ENCODE data around the gene ADGRL2. TPM values are rescaled to one million over a fixed set of nuclear protein-coding genes. Genes with fewer than 3 reads are reported as not detected.

ADGRL2 gene
- total RNA-seq, 1 donor from 2014 or later = 126 TPM

DNA sequence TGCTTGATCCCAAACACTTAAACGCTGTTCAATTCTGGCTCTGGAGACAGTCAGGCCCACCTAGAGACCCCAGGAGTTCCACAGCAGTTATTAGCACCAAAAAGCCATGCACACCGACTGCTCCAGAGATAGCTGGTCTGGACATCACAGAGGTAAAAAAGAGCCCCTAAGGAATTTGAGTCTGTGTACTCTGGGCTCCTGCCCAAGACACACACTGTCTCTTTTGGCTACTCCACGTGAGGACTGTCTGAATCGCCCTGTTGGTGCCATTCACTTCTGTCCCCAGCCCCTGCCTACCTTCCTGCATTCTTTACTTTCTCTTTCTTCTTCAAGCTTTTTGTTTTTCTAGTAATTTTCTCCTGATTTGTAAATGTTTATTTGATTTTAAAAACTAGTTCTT, 197.4 kb downstream of the ADGRL2 start:
- Histone ChIP-seq H3K36me3 (ENCODE audit: insufficient read depth, low read length) (no peaks in the 10 kb centered on the region), H3K27me3 (ENCODE audit: insufficient read depth, low read length) (no peaks in the 10 kb centered on the region), H3K9me3 (ENCODE audit: insufficient read depth, low read depth, low read length) (no peaks in the 10 kb centered on the region), H3K4me1 (ENCODE audit: insufficient read depth, low read length) (no peaks in the 10 kb centered on the region), H3K79me2 (ENCODE audit: insufficient read depth, low read length) (no peaks in the 10 kb centered on the region), H3K27ac (ENCODE audit: low read depth, low read length) (no peak overlapping the region), H3K4me3 (ENCODE audit: insufficient read depth, low read depth, low read length) (no peak overlapping the region), H3K4me2 (ENCODE audit: low read length) (no peak overlapping the region), H2AFZ (ENCODE audit: low read depth, low read length) (no peak overlapping the region), H4K20me1 (ENCODE audit: insufficient read depth, low read length) (no peaks in the 10 kb centered on the region), H3K9ac (ENCODE audit: low read length) (no peak overlapping the region)
- H3K36me3 Mint-ChIP-seq (ENCODE audit: low read depth, unreplicated experiment) = peaks cover 1% of the 10 kb centered on the region
- no peak overlapping the region for H3K27ac Mint-ChIP-seq (ENCODE audit: unreplicated experiment)
- no peaks in the 10 kb centered on the region for H3K27me3 Mint-ChIP-seq (ENCODE audit: low read depth, unreplicated experiment)
- no peaks in the 10 kb centered on the region for H3K9me3 Mint-ChIP-seq (ENCODE audit: unreplicated experiment)
- no peak for DNase-seq (ENCODE audit: low read depth)
- no peak for FAIRE-seq
- H3K4me3 Mint-ChIP-seq (ENCODE audit: unreplicated experiment) = no peak overlapping the region
- TF ChIP-seq, protein P1, sequence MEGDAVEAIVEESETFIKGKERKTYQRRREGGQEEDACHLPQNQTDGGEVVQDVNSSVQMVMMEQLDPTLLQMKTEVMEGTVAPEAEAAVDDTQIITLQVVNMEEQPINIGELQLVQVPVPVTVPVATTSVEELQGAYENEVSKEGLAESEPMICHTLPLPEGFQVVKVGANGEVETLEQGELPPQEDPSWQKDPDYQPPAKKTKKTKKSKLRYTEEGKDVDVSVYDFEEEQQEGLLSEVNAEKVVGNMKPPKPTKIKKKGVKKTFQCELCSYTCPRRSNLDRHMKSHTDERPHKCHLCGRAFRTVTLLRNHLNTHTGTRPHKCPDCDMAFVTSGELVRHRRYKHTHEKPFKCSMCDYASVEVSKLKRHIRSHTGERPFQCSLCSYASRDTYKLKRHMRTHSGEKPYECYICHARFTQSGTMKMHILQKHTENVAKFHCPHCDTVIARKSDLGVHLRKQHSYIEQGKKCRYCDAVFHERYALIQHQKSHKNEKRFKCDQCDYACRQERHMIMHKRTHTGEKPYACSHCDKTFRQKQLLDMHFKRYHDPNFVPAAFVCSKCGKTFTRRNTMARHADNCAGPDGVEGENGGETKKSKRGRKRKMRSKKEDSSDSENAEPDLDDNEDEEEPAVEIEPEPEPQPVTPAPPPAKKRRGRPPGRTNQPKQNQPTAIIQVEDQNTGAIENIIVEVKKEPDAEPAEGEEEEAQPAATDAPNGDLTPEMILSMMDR (IDR thresholded peaks at IDR 0.05; ENCODE audit: insufficient read depth, low read depth, low read length) = no peak
- TF ChIP-seq EZH2 (IDR thresholded peaks at IDR 0.05; ENCODE audit: insufficient read depth, low read length) = no peak
- peaks cover 5% of the 10 kb centered on the region for H3K4me1 Mint-ChIP-seq (ENCODE audit: low read depth, unreplicated experiment)

DNA sequence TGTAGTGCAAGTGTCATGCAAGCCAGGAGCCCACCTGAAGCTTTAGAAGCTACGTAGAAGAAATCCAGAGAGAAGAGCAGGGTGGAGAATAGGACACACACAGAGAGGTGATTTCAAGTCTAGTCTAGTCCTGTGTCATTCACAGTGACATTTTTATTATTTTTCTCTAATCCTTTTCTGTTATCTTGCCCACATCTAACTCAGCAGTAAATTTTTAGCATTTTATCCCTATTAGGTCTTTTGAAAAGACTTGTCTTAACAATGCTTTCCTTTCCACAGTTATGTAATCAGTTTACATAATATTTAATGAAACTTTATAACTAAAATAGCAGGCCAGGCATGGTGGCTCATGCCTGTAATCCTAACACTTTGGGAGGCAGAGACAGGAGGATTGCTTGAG, 198.6 kb downstream of the ADGRL2 start:
- Histone ChIP-seq H3K4me3 (ENCODE audit: insufficient read depth, low read depth, low read length) (no peak overlapping the region), H3K27ac (ENCODE audit: low read depth, low read length) (no peak overlapping the region), H3K9me3 (ENCODE audit: insufficient read depth, low read depth, low read length) (no peaks in the 10 kb centered on the region), H2AFZ (ENCODE audit: low read depth, low read length) (no peak overlapping the region), H3K4me1 (ENCODE audit: insufficient read depth, low read length) (no peaks in the 10 kb centered on the region), H3K79me2 (ENCODE audit: insufficient read depth, low read length) (no peaks in the 10 kb centered on the region), H3K9ac (ENCODE audit: low read length) (no peak overlapping the region), H3K4me2 (ENCODE audit: low read length) (no peak overlapping the region), H3K36me3 (ENCODE audit: insufficient read depth, low read length) (no peaks in the 10 kb centered on the region), H3K27me3 (ENCODE audit: insufficient read depth, low read length) (no peaks in the 10 kb centered on the region), H4K20me1 (ENCODE audit: insufficient read depth, low read length) (no peaks in the 10 kb centered on the region)
- no peak for TF ChIP-seq EZH2 (IDR thresholded peaks at IDR 0.05; ENCODE audit: insufficient read depth, low read length)
- TF ChIP-seq, protein P1 (IDR thresholded peaks at IDR 0.05; ENCODE audit: insufficient read depth, low read depth, low read length) = no peak
- H3K36me3 Mint-ChIP-seq (ENCODE audit: low read depth, unreplicated experiment) = peaks cover 1% of the 10 kb centered on the region
- FAIRE-seq (no peak), DNase-seq (ENCODE audit: low read depth) (no peak)
- no peaks in the 10 kb centered on the region for H3K27me3 Mint-ChIP-seq (ENCODE audit: low read depth, unreplicated experiment)
- no peak overlapping the region for H3K4me3 Mint-ChIP-seq (ENCODE audit: unreplicated experiment)
- H3K27ac Mint-ChIP-seq (ENCODE audit: unreplicated experiment) = no peak overlapping the region
- peaks cover 5% of the 10 kb centered on the region for H3K4me1 Mint-ChIP-seq (ENCODE audit: low read depth, unreplicated experiment)
- no peaks in the 10 kb centered on the region for H3K9me3 Mint-ChIP-seq (ENCODE audit: unreplicated experiment)

DNA sequence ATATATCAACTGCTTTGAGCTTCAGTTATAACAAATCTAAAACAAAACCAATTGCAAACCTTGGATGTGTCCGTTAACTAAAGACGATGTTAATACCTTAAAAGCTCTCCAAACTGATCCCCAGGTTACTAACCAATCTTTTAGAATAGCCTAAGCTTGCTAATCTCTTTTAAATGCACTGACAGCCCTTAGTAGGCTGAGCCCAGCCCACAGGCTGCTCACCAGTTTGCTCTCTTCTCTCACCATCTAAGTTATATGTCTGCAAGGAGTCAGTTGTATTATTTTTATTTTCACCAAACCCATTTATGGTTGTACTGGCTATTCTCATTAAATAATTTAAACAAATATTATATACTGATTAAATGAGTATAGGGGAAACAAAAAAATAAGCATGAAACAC, 199.5 kb downstream of the ADGRL2 start:
- H4K20me1 ChIP-seq (ENCODE audit: insufficient read depth, low read length) = no peaks in the 10 kb centered on the region
- no peaks in the 10 kb centered on the region for H3K9me3 ChIP-seq (ENCODE audit: insufficient read depth, low read depth, low read length)
- no peak overlapping the region for H2AFZ ChIP-seq (ENCODE audit: low read depth, low read length)
- no peaks in the 10 kb centered on the region for H3K36me3 ChIP-seq (ENCODE audit: insufficient read depth, low read length)
- DNase-seq (ENCODE audit: low read depth) = no peak
- no peaks in the 10 kb centered on the region for H3K4me1 ChIP-seq (ENCODE audit: insufficient read depth, low read length)
- H3K4me3 ChIP-seq (ENCODE audit: insufficient read depth, low read depth, low read length) = no peak overlapping the region
- H3K27me3 ChIP-seq (ENCODE audit: insufficient read depth, low read length) = no peaks in the 10 kb centered on the region
- Mint-ChIP-seq H3K27ac (ENCODE audit: unreplicated experiment) (no peak overlapping the region), H3K4me3 (ENCODE audit: unreplicated experiment) (no peak overlapping the region), H3K27me3 (ENCODE audit: low read depth, unreplicated experiment) (no peaks in the 10 kb centered on the region), H3K4me1 (ENCODE audit: low read depth, unreplicated experiment) (peaks cover 5% of the 10 kb centered on the region), H3K9me3 (ENCODE audit: unreplicated experiment) (no peaks in the 10 kb centered on the region), H3K36me3 (ENCODE audit: low read depth, unreplicated experiment) (peaks cover 1% of the 10 kb centered on the region)
- H3K79me2 ChIP-seq (ENCODE audit: insufficient read depth, low read length) = no peaks in the 10 kb centered on the region
- TF ChIP-seq EZH2 (IDR thresholded peaks at IDR 0.05; ENCODE audit: insufficient read depth, low read length) = no peak
- TF ChIP-seq, protein P1 (IDR thresholded peaks at IDR 0.05; ENCODE audit: insufficient read depth, low read depth, low read length) = no peak
- H3K9ac ChIP-seq (ENCODE audit: low read length) = no peak overlapping the region
- FAIRE-seq = no peak
- no peak overlapping the region for H3K27ac ChIP-seq (ENCODE audit: low read depth, low read length)
- no peak overlapping the region for H3K4me2 ChIP-seq (ENCODE audit: low read length)

Data from astrocyte (in vitro differentiated cells and primary cell).